Choroid plexus epithelial cell (primary cell): ENCODE data around the gene NDRG4.
A peak's percentile ranks its signal among the peaks of the same experiment; 100 is the strongest.

Experiments
- DNase-seq: peaks from one replicate; pipeline ENCODE4 v3.0.0-alpha.2; 2010; ENCODE audit warnings: low read depth
- H3K4me3 ChIP-seq: 2 replicates; pipeline ENCODE4 v1.5.1; 2011; ENCODE audit warnings: low read depth, mild to moderate bottlenecking, control low read depth, low read length, moderate library complexity
- TF ChIP-seq, protein P1 (sequence below): conservative IDR thresholded peaks from 2 replicates; pipeline ENCODE4 v1.5.1; 2011; ENCODE audit warnings: low read depth, mild to moderate bottlenecking, control low read depth, inconsistent platforms, low read length, moderate library complexity

NDRG4 gene

DNA sequence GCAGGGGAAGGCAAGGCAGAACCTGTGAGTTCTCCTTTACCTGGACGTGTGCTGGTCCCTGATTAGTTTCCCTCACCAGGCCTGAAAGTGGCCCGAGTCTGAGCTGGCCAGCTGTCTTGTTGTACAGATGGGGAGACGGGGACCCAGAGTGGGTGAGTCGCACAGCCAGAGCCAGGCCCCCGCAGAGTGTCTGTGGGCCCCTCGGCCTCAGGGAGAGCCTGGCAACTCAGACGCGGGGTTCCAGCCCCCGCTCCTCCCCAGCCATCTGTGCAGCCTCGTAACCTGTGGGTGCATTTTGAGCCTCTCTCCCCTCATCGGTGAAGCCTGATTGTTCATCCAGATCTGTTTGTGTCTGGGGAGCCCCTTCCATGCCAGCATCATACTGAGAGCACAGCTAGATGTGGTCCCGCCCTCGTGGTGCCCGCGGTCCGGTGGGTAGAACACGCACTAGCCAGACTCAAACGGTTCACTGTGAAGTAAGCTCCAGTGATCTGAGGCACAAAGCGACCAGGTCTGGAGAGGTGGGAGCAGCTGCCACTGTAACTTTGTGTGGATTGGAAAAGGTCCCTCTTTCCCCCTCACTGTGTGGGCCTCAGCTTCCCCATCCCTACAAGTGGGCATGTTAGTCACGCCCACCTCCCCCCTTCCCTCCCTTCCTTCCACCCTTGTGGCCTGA, 6.0 kb upstream of the NDRG4 start:
- TF ChIP-seq, protein P1, sequence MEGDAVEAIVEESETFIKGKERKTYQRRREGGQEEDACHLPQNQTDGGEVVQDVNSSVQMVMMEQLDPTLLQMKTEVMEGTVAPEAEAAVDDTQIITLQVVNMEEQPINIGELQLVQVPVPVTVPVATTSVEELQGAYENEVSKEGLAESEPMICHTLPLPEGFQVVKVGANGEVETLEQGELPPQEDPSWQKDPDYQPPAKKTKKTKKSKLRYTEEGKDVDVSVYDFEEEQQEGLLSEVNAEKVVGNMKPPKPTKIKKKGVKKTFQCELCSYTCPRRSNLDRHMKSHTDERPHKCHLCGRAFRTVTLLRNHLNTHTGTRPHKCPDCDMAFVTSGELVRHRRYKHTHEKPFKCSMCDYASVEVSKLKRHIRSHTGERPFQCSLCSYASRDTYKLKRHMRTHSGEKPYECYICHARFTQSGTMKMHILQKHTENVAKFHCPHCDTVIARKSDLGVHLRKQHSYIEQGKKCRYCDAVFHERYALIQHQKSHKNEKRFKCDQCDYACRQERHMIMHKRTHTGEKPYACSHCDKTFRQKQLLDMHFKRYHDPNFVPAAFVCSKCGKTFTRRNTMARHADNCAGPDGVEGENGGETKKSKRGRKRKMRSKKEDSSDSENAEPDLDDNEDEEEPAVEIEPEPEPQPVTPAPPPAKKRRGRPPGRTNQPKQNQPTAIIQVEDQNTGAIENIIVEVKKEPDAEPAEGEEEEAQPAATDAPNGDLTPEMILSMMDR: no peak
- H3K4me3 ChIP-seq: no peak overlapping the region

DNA sequence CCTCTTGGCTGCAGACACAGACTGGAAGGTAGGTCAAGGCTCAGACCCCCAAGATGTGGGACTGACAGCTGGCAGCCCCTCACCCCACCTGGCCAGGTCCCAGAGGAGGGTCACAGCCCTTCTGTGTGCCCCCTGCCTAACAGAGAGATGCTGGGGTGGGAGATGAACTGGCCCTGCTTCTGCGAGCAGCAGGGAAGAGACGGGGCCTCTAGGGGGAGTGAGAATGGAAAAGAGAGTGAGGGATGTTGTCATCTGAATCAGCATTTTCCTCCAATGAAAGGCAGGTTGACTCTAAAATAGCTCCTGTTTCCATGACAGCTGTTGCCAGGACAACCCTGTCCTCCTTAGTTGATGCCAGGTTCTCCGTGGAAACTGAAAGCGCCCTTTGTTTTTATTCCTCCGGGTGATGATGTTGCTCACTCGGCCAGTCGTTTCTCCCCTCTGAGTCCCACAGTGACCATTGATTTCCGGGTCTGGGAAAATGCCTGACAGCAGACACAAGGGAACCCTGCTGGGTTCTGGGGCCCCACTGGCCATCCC, 4.9 kb upstream of the NDRG4 start:
- DNase-seq: peak; percentile 99
- peak overlapping the region; percentile 35 for H3K4me3 ChIP-seq
- TF ChIP-seq, protein P1: peak; percentile 81

More for the DNA sequence above, 6.0 kb upstream of the NDRG4 start:
- no peak for DNase-seq

GRCh38 chr16:58495521-58496331, 4.2 kb upstream of the NDRG4 start:
- TF ChIP-seq, protein P1: no peak
- peak overlapping the region; percentile 35 for H3K4me3 ChIP-seq
- no peak for DNase-seq

DNA sequence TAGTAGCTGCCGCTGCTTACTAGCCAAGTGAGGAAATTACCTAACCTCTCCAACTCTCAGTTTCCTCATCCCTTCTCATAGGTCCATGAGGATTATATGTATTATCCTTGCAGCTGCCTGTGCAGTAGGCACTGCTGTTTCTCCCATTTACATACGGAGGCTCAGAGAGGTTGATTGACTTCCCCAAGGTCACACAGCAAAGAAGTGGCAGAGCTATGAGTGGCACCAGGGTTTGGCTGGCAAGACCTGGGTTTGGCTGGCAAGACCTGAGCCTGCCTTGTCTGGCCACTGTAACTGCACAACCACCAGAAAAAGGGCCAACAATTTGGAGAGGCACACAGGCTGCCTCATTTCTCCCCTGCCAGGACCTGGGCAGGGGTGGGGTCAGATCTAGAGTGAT, 2.5 kb upstream of the NDRG4 start:
- DNase-seq: no peak
- no peak overlapping the region for H3K4me3 ChIP-seq
- TF ChIP-seq, protein P1: no peak

GRCh38 chr16:58497935-58498334, 2.0 kb upstream of the NDRG4 start:
- TF ChIP-seq, protein P1: no peak
- no peak overlapping the region for H3K4me3 ChIP-seq
- no peak for DNase-seq

DNA sequence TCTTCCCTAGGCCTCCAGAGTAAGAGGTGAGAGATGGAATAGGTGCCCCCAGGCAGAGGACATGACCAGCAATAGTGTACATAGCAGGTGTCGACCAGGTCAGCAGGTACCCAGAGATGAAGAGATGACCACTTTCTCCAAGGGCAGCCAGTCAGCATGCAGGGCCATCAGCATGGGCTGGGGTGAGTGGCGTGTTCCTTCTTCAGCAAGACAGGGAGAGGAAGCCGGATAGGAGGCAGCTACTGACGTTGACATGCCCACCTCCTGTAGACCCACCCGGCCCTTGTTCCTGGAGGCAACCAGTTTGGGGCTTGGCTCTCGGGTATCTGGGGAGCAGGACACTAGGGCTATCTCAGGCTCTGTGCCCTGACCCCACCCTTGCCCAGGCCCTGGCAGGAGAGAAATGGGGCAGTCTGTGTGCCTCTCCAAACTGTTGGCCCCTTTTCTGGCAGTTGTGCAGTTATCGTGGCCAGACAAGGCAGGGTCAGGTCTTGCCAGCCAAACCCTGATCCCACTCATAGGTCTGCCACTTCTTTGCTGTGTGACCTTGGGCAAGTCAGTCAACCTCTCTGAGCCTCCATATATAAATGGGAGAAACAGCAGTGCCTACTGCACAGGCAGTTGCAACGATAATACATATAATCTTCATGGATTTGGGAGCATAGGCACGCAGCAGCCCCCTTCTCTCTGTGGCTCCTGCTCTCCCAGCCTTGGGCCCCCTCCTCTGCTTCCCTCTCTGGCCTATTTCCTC, 1.4 kb upstream of the NDRG4 start:
- TF ChIP-seq, protein P1: no peak
- no peak overlapping the region for H3K4me3 ChIP-seq
- no peak for DNase-seq
